HEK293 (cell line): ENCODE measurements around the gene DENND1A.

Experiments used
- ATF2 ChIP-seq: fragments of 450-650 bp; formaldehyde crosslinking; IDR thresholded peaks from 2 replicates; pipeline ENCODE4 v1.5.1; 2016; ENCODE audit warnings: missing biosample characterization, missing genetic modification characterization, low read depth
- CTCF ChIP-seq: fragments of 450-650 bp; formaldehyde crosslinking; IDR thresholded peaks from 2 replicates; pipeline ENCODE4 v1.5.1; 2016; ENCODE audit warnings: missing biosample characterization, missing genetic modification characterization
- FEZF1 ChIP-seq: fragments of 450-650 bp; formaldehyde crosslinking; IDR thresholded peaks from 2 replicates; pipeline ENCODE4 v1.5.1; 2016; ENCODE audit warnings: missing biosample characterization, missing genetic modification characterization
- REPIN1 ChIP-seq: fragments of 450-650 bp; formaldehyde crosslinking; IDR thresholded peaks from 2 replicates; pipeline ENCODE4 v1.5.1; 2017; ENCODE audit warnings: missing biosample characterization, missing genetic modification characterization, low read depth
- REST ChIP-seq: fragments of 450-650 bp; formaldehyde crosslinking; IDR thresholded peaks from 2 replicates; pipeline ENCODE4 v1.5.1; 2016; ENCODE audit warnings: missing biosample characterization, missing genetic modification characterization
- SP2 ChIP-seq: fragments of 450-650 bp; formaldehyde crosslinking; IDR thresholded peaks from 2 replicates; pipeline ENCODE4 v1.5.1; 2016; ENCODE audit warnings: missing biosample characterization, missing genetic modification characterization
- TRIM28 ChIP-seq: IDR thresholded peaks from 2 replicates; pipeline ENCODE4 v1.6.1; 2011; ENCODE audit warnings: low read length, control low read depth, borderline replicate concordance
- ZNF157 ChIP-seq: fragments of 450-650 bp; formaldehyde crosslinking; IDR thresholded peaks from 2 replicates; pipeline ENCODE4 v1.5.1; 2016; ENCODE audit warnings: missing biosample characterization, missing genetic modification characterization
- ZNF426 ChIP-seq: fragments of 450-650 bp; formaldehyde crosslinking; IDR thresholded peaks from 2 replicates; pipeline ENCODE4 v1.5.1; 2017; ENCODE audit warnings: missing biosample characterization, missing genetic modification characterization, mild to moderate bottlenecking, inconsistent platforms, moderate library complexity
- ZNF449 ChIP-seq: fragments of 450-650 bp; formaldehyde crosslinking; IDR thresholded peaks from 2 replicates; pipeline ENCODE4 v1.5.1; 2017; ENCODE audit warnings: missing biosample characterization, mild to moderate bottlenecking, missing genetic modification characterization, moderate library complexity
- ZNF48 ChIP-seq: fragments of 450-650 bp; formaldehyde crosslinking; IDR thresholded peaks from 2 replicates; pipeline ENCODE4 v1.5.1; 2016; ENCODE audit warnings: missing biosample characterization, missing genetic modification characterization
- ZNF580 ChIP-seq: fragments of 450-650 bp; formaldehyde crosslinking; IDR thresholded peaks from 2 replicates; pipeline ENCODE4 v1.5.1; 2016; ENCODE audit warnings: missing biosample characterization, missing genetic modification characterization
- ZNF664 ChIP-seq: fragments of 450-650 bp; formaldehyde crosslinking; IDR thresholded peaks from 2 replicates; pipeline ENCODE4 v1.5.1; 2016; ENCODE audit warnings: missing biosample characterization, missing genetic modification characterization
- ZNF707 ChIP-seq: fragments of 450-650 bp; formaldehyde crosslinking; IDR thresholded peaks from 2 replicates; pipeline ENCODE4 v1.5.1; 2016; ENCODE audit warnings: missing biosample characterization, missing genetic modification characterization

- no peak for TF ChIP-seq CTCF (tag by site-specific recombination)
- no peak for TF ChIP-seq ATF2 (tag by site-specific recombination)
- TF ChIP-seq ZNF707: no peak
- no peak for TF ChIP-seq TRIM28
- TF ChIP-seq ZNF449 (tag by site-specific recombination): no peak
- TF ChIP-seq REST (tag by site-specific recombination): no peak
- no peak for TF ChIP-seq ZNF426 (tag by site-specific recombination)
- TF ChIP-seq SP2 (tag by site-specific recombination): no peak
- no peak for TF ChIP-seq ZNF580 (tag by site-specific recombination)
- no peak for TF ChIP-seq ZNF157 (tag by site-specific recombination)
- TF ChIP-seq ZNF664: no peak
- TF ChIP-seq REPIN1 (tag by site-specific recombination): no peak
- no peak for TF ChIP-seq ZNF48 (tag by site-specific recombination)
- TF ChIP-seq FEZF1 (tag by site-specific recombination): no peak
These were observed 172.4 kb downstream of the DENND1A start for GRCh38 chr9:123757547-123757946.
